ENCODE data around the gene TIRAP. TPM values are rescaled to one million over a fixed set of nuclear protein-coding genes. Genes with fewer than 3 reads are reported as not detected.

The TIRAP gene
- total and polyA plus RNA-seq, 2 of the 8 experiments (the other 6 are each of a cell fraction or from before 2014, with no cell fraction given), result 5.3 TPM

- TF ChIP-seq CBX5 (IDR thresholded peaks at IDR 0.05; ENCODE audit: low read depth, low read length), result no peak
- no peak for TF ChIP-seq CREB1 (IDR thresholded peaks at IDR 0.05)
- no peak for TF ChIP-seq EGR1 (IDR thresholded peaks at IDR 0.05; ENCODE audit: borderline replicate concordance, low read depth, low read length)
- no peak for TF ChIP-seq SP1 (IDR thresholded peaks at IDR 0.05; ENCODE audit: low read depth, low read length)
- no peak for TF ChIP-seq YY1 (IDR thresholded peaks at IDR 0.05; ENCODE audit: low read depth, low read length)
These were observed 34.5 kb downstream of the TIRAP start (continued) for GRCh38 chr11:126317432-126317755.

All from H1 (cell line).